Measurements from ENCODE around the gene ZFC3H1. TPM values are rescaled to one million over a fixed set of nuclear protein-coding genes. Genes with fewer than 3 reads are reported as not detected.

Gene ZFC3H1
- total and polyA plus RNA-seq, 2 donors (not counting 3 experiments of a cell fraction or from before 2014, with no cell fraction given) = 23.6 to 60.4 TPM

- no peaks in the 10 kb centered on the region for H3K79me2 ChIP-seq (ENCODE audit: control insufficient read depth, insufficient read depth, low read length)
- CTCF ChIA-PET = interaction anchor here (0.7 to 4.6 kb wide), 12 partner anchors 13 to 294 kb away, joined by 3 to 59 read pairs (median 4); partner anchors contain the start of genes THAP2 and ZFC3H1
- peak within 1 kb of the TSS; percentile 76 to 98 (median 91) for H3K4me3 ChIP-seq (replicated peaks in 1 of 3; ENCODE audit: insufficient read depth in 1 of 3, low read depth in 1 of 3, low read length in 3 of 3)
- dilution Hi-C loops (cut with MboI; ENCODE audit: extremely low pct_ligation_motif_present, low sequenced_read_pairs) (no loop called here), intact Hi-C loops (cut with micrococcal nuclease) (loop anchor here (1.0 to 2.0 kb wide), 4 partner anchors 21 to 69 kb away; partner anchors contain the start of genes RAB21 and ZFC3H1)
- H2AFZ ChIP-seq (ENCODE audit: low read depth, low read length) = peak within 1 kb of the TSS; percentile 93
- FAIRE-seq (peak; percentile 85), DNase-seq (ENCODE audit: low read depth, low spot score) (peak; percentile 93)
- H3K9ac ChIP-seq (replicated peaks; ENCODE audit: extremely low read depth, insufficient read depth, low read length) = peak within 1 kb of the TSS; percentile 39
- POLR2A ChIA-PET = interaction anchor here (2.4 kb wide), 1 partner anchor 23 kb away, joined by 18 read pairs; the partner anchor contains the start of genes THAP2 and ZFC3H1
- H3K9me1 ChIP-seq (replicated peaks; ENCODE audit: control insufficient read depth, extremely low read depth, insufficient read depth, low read length) = no peaks in the 10 kb centered on the region
- peak within 1 kb of the TSS; percentile 98 for H3K4me2 ChIP-seq (ENCODE audit: insufficient read depth, low read length)
- H3K36me3 ChIP-seq (ENCODE audit: control insufficient read depth in 2 of 2, extremely low read depth in 1 of 2, insufficient read depth in 2 of 2, low read length in 2 of 2) = no peaks in the 10 kb centered on the region
- H3K9me3 ChIP-seq (replicated peaks; ENCODE audit: control insufficient read depth, insufficient read depth, low read length) = no peaks in the 10 kb centered on the region
- H4K20me1 ChIP-seq (replicated peaks; ENCODE audit: control insufficient read depth, extremely low read depth, insufficient read depth, low read length) = no peaks in the 10 kb centered on the region
- TSS peak; percentile 31 for BruUV-seq (replicated peaks)
- H3K27me3 ChIP-seq (ENCODE audit: control insufficient read depth in 2 of 2, insufficient read depth in 2 of 2, low read length in 2 of 2) = no peaks in the 10 kb centered on the region
- peaks cover 4% of the 10 kb centered on the region for H3K4me1 ChIP-seq (ENCODE audit: control insufficient read depth, extremely low read depth, insufficient read depth, low read length)
- peak within 1 kb of the TSS; percentile 32 for H3K27ac ChIP-seq (ENCODE audit: insufficient read depth, low read depth, low read length)
- TF ChIP-seq CTCF (IDR thresholded peaks at IDR 0.05; ENCODE audit: extremely low read depth in 1 of 2, insufficient read depth in 1 of 2, low read depth in 1 of 2, low read length in 2 of 2) (peak in 1 of 2 donors; percentile 26), MYC (IDR thresholded peaks at IDR 0.05; ENCODE audit: low read depth, low read length) (no peak), POLR2AphosphoS5 (IDR thresholded peaks at IDR 0.05; ENCODE audit: insufficient read depth, low read depth, low read length) (peak; percentile 60), MAX (IDR thresholded peaks at IDR 0.05; ENCODE audit: insufficient read depth, insufficient read length) (peak; percentile 82), POLR2A (IDR thresholded peaks at IDR 0.05; ENCODE audit: low read depth, low read length) (peak; percentile 86), GATA2 (IDR thresholded peaks at IDR 0.05; ENCODE audit: insufficient read depth, insufficient read length, low read depth, low read length) (no peak), EZH2 (IDR thresholded peaks at IDR 0.05; ENCODE audit: borderline replicate concordance, low read depth, low read length, severe bottlenecking) (no peak), FOS (IDR thresholded peaks at IDR 0.05; ENCODE audit: borderline replicate concordance, insufficient read depth, low read length) (peak; percentile 4), JUN (IDR thresholded peaks at IDR 0.05; ENCODE audit: borderline replicate concordance, insufficient read depth, insufficient read length, low read depth) (no peak)
Measured at GRCh38 chr12:71685914-71686657, 22.4 kb upstream of the ZFC3H1 start, which contains the start of gene TMEM19. Gene TMEM19, plus strand, starts transcription at chr12:71686082. Its CDS starts 599 bp downstream, at chr12:71686681.
